ENCODE measurements around the gene TDRD15. TPM values are rescaled to one million over a fixed set of nuclear protein-coding genes. Genes with fewer than 3 reads are reported as not detected.

Gene TDRD15
- total and polyA plus RNA-seq, 2 donors (not counting 3 experiments of a cell fraction or from before 2014, with no cell fraction given), result not detected

GRCh38 chr2:21191535-21191934 is 67.8 kb downstream of the TDRD15 start:
- Histone ChIP-seq H3K79me2 (ENCODE audit: control insufficient read depth, insufficient read depth, low read length) (no peaks in the 10 kb centered on the region), H3K4me3 (replicated peaks in 1 of 3; ENCODE audit: insufficient read depth in 1 of 3, low read depth in 1 of 3, low read length in 3 of 3) (no peak overlapping the region), H4K20me1 (replicated peaks; ENCODE audit: control insufficient read depth, extremely low read depth, insufficient read depth, low read length) (no peaks in the 10 kb centered on the region), H3K9me3 (replicated peaks; ENCODE audit: control insufficient read depth, insufficient read depth, low read length) (no peaks in the 10 kb centered on the region), H3K27ac (ENCODE audit: insufficient read depth, low read depth, low read length) (no peak overlapping the region), H3K9me1 (replicated peaks; ENCODE audit: control insufficient read depth, extremely low read depth, insufficient read depth, low read length) (no peaks in the 10 kb centered on the region), H2AFZ (ENCODE audit: low read depth, low read length) (no peak overlapping the region), H3K9ac (replicated peaks; ENCODE audit: extremely low read depth, insufficient read depth, low read length) (no peak overlapping the region), H3K27me3 (ENCODE audit: control insufficient read depth in 2 of 2, insufficient read depth in 2 of 2, low read length in 2 of 2) (no peaks in the 10 kb centered on the region), H3K4me1 (ENCODE audit: control insufficient read depth, extremely low read depth, insufficient read depth, low read length) (no peaks in the 10 kb centered on the region), H3K4me2 (ENCODE audit: insufficient read depth, low read length) (no peak overlapping the region), H3K36me3 (ENCODE audit: control insufficient read depth in 2 of 2, extremely low read depth in 1 of 2, insufficient read depth in 2 of 2, low read length in 2 of 2) (no peaks in the 10 kb centered on the region)
- BruUV-seq (replicated peaks), result no TSS peak
- POLR2A ChIA-PET, result no interaction called here
- intact Hi-C loops (cut with micrococcal nuclease) (no loop called here), dilution Hi-C loops (cut with MboI; ENCODE audit: extremely low pct_ligation_motif_present, low sequenced_read_pairs) (no loop called here)
- no peak for DNase-seq (ENCODE audit: low read depth, low spot score)
- FAIRE-seq, result no peak
- no peak for TF ChIP-seq POLR2A (IDR thresholded peaks at IDR 0.05; ENCODE audit: low read depth, low read length)
- TF ChIP-seq CTCF (IDR thresholded peaks at IDR 0.05; ENCODE audit: extremely low read depth in 1 of 2, insufficient read depth in 1 of 2, low read depth in 1 of 2, low read length in 2 of 2), result no peak
- no peak for TF ChIP-seq JUN (IDR thresholded peaks at IDR 0.05; ENCODE audit: borderline replicate concordance, insufficient read depth, insufficient read length, low read depth)
- TF ChIP-seq GATA2 (IDR thresholded peaks at IDR 0.05; ENCODE audit: insufficient read depth, insufficient read length, low read depth, low read length), result no peak
- no peak for TF ChIP-seq POLR2AphosphoS5 (IDR thresholded peaks at IDR 0.05; ENCODE audit: insufficient read depth, low read depth, low read length)
- TF ChIP-seq EZH2 (IDR thresholded peaks at IDR 0.05; ENCODE audit: borderline replicate concordance, low read depth, low read length, severe bottlenecking), result no peak
- TF ChIP-seq, protein P1, sequence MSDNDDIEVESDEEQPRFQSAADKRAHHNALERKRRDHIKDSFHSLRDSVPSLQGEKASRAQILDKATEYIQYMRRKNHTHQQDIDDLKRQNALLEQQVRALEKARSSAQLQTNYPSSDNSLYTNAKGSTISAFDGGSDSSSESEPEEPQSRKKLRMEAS (IDR thresholded peaks at IDR 0.05; ENCODE audit: insufficient read depth, insufficient read length), result no peak
- TF ChIP-seq MYC (IDR thresholded peaks at IDR 0.05; ENCODE audit: low read depth, low read length), result no peak
- no peak for TF ChIP-seq FOS (IDR thresholded peaks at IDR 0.05; ENCODE audit: borderline replicate concordance, insufficient read depth, low read length)
- CTCF ChIA-PET, result no interaction called here

Other genes with a start within 250 kb of the TDRD15 start
- gene APOB, start 79.9 kb upstream of the TDRD15 start, total RNA-seq, result 0.09 and 0.25 TPM in 2 replicates
- gene APOB, start 79.9 kb upstream of the TDRD15 start, polyA plus RNA-seq, result 0.06 and 0.07 TPM in 2 replicates